ENCODE data around the gene ACTR2.

ACTR2 gene

GRCh38 chr2:65278531-65278981, 50.9 kb downstream of the ACTR2 start:
- Histone ChIP-seq H3K9ac (ENCODE audit: low read depth, low read length) (no peak overlapping the region), H3K9me3 (ENCODE audit: control insufficient read depth, insufficient read depth, low read length) (no peaks in the 10 kb centered on the region), H3K36me3 (ENCODE audit: insufficient read depth, low read length) (no peaks in the 10 kb centered on the region), H3K4me1 (ENCODE audit: insufficient read depth, low read length) (0 out of 2 replicates have a peak, but pooled peaks cover 4% of the 10 kb centered on the region)

DNA sequence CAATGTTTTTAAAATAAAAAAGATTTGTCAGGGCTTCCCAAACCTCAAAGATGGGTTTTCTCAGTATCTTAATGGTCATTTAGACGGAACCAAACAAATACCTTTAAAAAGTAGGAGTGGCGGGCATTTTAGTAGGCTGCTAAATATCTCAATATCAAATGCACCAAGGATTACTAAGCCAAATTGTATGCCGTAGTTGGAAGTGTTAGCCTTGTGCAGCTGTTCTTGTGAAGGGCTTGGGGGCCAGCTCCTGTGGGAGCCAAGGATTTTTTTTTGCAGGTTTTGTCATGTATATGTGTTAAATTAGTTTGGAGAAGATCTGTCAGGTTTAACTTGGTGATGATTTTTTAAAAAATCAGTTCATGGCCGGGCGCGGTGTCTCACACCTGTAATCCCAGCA, 52.1 kb downstream of the ACTR2 start:
- Histone ChIP-seq H3K36me3 (ENCODE audit: insufficient read depth, low read length) (no peaks in the 10 kb centered on the region), H3K4me1 (ENCODE audit: insufficient read depth, low read length) (0 out of 2 replicates have a peak, but pooled peaks cover 4% of the 10 kb centered on the region), H3K9me3 (ENCODE audit: control insufficient read depth, insufficient read depth, low read length) (no peaks in the 10 kb centered on the region), H3K9ac (ENCODE audit: low read depth, low read length) (no peak overlapping the region)

DNA sequence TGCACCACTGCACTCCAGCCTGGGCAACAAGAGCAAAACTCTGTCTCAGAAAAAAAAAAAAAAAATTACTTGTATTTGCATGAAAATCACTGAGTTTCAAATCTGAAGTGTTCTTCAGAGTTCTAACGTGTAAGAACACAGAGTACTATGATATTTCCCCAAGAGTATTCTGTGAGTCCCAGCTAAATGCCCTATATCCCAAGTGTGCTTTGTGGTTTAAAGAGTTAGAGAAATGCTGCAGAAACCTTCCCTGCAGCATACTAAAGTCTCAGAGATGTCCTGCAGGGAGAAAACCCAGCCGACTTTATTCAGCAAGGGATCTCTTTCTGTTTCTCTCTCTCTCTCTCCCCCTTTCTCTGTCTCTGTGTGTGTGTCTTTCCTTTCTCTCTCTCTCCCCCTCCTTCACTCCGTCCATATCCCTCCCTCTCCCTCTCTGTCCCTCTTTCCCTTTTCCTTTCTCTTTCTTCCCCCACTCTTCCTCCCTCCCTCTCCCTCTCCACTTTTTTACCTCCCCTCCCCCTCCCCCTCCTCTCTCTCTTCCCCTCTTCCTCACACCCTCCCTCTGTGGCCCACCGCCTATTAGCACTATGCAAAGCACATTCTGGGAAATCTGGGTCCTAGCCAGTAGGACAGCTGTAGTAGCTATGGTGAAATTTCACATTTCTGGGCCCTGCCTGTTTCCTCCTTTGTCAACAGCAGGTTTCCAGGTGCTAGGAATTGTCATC, 54.2 kb downstream of the ACTR2 start:
- Histone ChIP-seq H3K9ac (ENCODE audit: low read depth, low read length) (no peak overlapping the region), H3K9me3 (ENCODE audit: control insufficient read depth, insufficient read depth, low read length) (no peaks in the 10 kb centered on the region), H3K4me1 (ENCODE audit: insufficient read depth, low read length) (0 out of 2 replicates have a peak, but pooled peaks cover 4% of the 10 kb centered on the region), H3K36me3 (ENCODE audit: insufficient read depth, low read length) (no peaks in the 10 kb centered on the region)

- H3K4me1 ChIP-seq (ENCODE audit: insufficient read depth, low read length): 0 out of 2 replicates have a peak, but pooled peaks cover 4% of the 10 kb centered on the region
- H3K36me3 ChIP-seq (ENCODE audit: insufficient read depth, low read length): no peaks in the 10 kb centered on the region
- no peaks in the 10 kb centered on the region for H3K9me3 ChIP-seq (ENCODE audit: control insufficient read depth, insufficient read depth, low read length)
- no peak overlapping the region for H3K9ac ChIP-seq (ENCODE audit: low read depth, low read length)
Measured at GRCh38 chr2:65282477-65283053, 54.9 kb downstream of the ACTR2 start.

GRCh38 chr2:65287364-65287763, 59.7 kb downstream of the ACTR2 start:
- no peaks in the 10 kb centered on the region for H3K36me3 ChIP-seq (ENCODE audit: insufficient read depth, low read length)
- no peak overlapping the region for H3K9ac ChIP-seq (ENCODE audit: low read depth, low read length)
- H3K9me3 ChIP-seq (ENCODE audit: control insufficient read depth, insufficient read depth, low read length): no peaks in the 10 kb centered on the region
- 0 out of 2 replicates have a peak, but pooled peaks cover under 1% of the 10 kb centered on the region for H3K4me1 ChIP-seq (ENCODE audit: insufficient read depth, low read length)

- Histone ChIP-seq H3K4me1 (ENCODE audit: insufficient read depth, low read length) (peaks cover 12% of the 10 kb centered on the region; the same call in 1 of the 2 replicates), H3K36me3 (ENCODE audit: insufficient read depth, low read length) (no peaks in the 10 kb centered on the region), H3K9ac (ENCODE audit: low read depth, low read length) (no peak overlapping the region), H3K9me3 (ENCODE audit: control insufficient read depth, insufficient read depth, low read length) (no peaks in the 10 kb centered on the region)
Measured at GRCh38 chr2:65291216-65292105, 63.8 kb downstream of the ACTR2 start.

- no peak overlapping the region for H3K9ac ChIP-seq (ENCODE audit: low read depth, low read length)
- H3K9me3 ChIP-seq (ENCODE audit: control insufficient read depth, insufficient read depth, low read length): no peaks in the 10 kb centered on the region
- H3K36me3 ChIP-seq (ENCODE audit: insufficient read depth, low read length): no peaks in the 10 kb centered on the region
- peaks cover 12% of the 10 kb centered on the region; the same call in 1 of the 2 replicates for H3K4me1 ChIP-seq (ENCODE audit: insufficient read depth, low read length)
Measured at GRCh38 chr2:65292106-65292400, 64.4 kb downstream of the ACTR2 start.

DNA sequence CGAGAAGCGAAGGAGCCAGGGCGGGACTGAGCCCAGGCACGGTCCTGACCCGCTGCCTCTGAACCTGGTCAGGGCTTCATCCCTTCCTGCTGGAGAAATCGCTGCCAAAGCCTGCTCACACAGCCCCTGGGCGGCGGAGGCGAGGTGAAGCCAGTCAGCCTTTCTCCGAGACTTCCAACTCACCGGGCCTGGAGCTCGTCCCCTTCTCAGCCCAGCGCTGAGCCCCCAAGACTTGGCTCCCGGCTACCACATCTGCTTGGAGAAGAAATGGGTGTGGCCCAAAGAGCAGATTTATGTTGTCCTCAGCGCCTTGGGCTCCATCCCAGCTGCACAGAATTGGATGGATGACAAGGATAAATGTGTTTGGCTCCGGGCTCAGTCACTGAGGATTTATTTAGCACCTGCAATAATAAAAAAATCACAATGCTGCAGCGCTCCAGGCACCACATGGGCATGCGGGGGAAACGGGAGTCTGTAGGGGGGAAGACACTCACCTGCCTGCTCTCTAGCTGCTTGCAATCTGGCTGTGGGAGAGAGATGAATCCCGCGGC, 64.9 kb downstream of the ACTR2 start:
- H3K9ac ChIP-seq (ENCODE audit: low read depth, low read length): no peak overlapping the region

GRCh38 chr2:65293376-65293775, 65.7 kb downstream of the ACTR2 start:
- Histone ChIP-seq H3K9me3 (ENCODE audit: control insufficient read depth, insufficient read depth, low read length) (no peaks in the 10 kb centered on the region), H3K9ac (ENCODE audit: low read depth, low read length) (no peak overlapping the region), H3K4me1 (ENCODE audit: insufficient read depth, low read length) (peaks cover 12% of the 10 kb centered on the region; the same call in 1 of the 2 replicates)

More for the DNA sequence above, 64.9 kb downstream of the ACTR2 start:
- H3K4me1 ChIP-seq (ENCODE audit: insufficient read depth, low read length): peaks cover 12% of the 10 kb centered on the region; the same call in 1 of the 2 replicates
- H3K9me3 ChIP-seq (ENCODE audit: control insufficient read depth, insufficient read depth, low read length): no peaks in the 10 kb centered on the region
- H3K36me3 ChIP-seq (ENCODE audit: insufficient read depth, low read length): no peaks in the 10 kb centered on the region

DNA sequence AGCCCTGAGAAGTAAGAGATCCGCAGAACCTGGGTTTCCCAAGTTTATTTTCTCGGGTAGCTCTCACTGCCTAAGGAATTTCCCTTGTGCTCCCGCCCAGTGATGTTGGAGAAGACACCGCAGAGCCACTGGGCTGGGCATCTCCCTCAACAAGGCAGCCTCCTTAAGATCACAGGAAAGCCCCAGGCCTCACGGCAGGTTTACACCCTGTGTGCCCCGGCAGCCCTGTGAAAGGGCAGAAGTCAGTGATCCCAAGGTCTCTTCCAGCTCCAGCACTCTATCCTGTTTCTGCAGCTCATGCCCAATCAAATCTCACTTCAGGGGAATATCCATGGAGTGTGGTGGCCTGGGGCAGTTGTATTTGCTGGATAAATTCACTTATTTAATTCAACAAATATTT, 66.5 kb downstream of the ACTR2 start:
- peaks cover 12% of the 10 kb centered on the region; the same call in 1 of the 2 replicates for H3K4me1 ChIP-seq (ENCODE audit: insufficient read depth, low read length)
- no peaks in the 10 kb centered on the region for H3K36me3 ChIP-seq (ENCODE audit: insufficient read depth, low read length)
- H3K9me3 ChIP-seq (ENCODE audit: control insufficient read depth, insufficient read depth, low read length): no peaks in the 10 kb centered on the region
- H3K9ac ChIP-seq (ENCODE audit: low read depth, low read length): no peak overlapping the region

More at GRCh38 chr2:65293376-65293775, 65.7 kb downstream of the ACTR2 start:
- H3K36me3 ChIP-seq (ENCODE audit: insufficient read depth, low read length): no peaks in the 10 kb centered on the region

- Histone ChIP-seq H3K9ac (ENCODE audit: low read depth, low read length) (no peak overlapping the region), H3K36me3 (ENCODE audit: insufficient read depth, low read length) (no peaks in the 10 kb centered on the region), H3K4me1 (ENCODE audit: insufficient read depth, low read length) (peaks cover 16% of the 10 kb centered on the region), H3K9me3 (ENCODE audit: control insufficient read depth, insufficient read depth, low read length) (no peaks in the 10 kb centered on the region)
Measured at GRCh38 chr2:65294701-65295100, 67.1 kb downstream of the ACTR2 start.

- H3K4me1 ChIP-seq (ENCODE audit: insufficient read depth, low read length): peaks cover 35% of the 10 kb centered on the region
- no peak overlapping the region for H3K9ac ChIP-seq (ENCODE audit: low read depth, low read length)
- no peaks in the 10 kb centered on the region for H3K9me3 ChIP-seq (ENCODE audit: control insufficient read depth, insufficient read depth, low read length)
- no peaks in the 10 kb centered on the region for H3K36me3 ChIP-seq (ENCODE audit: insufficient read depth, low read length)
Measured at GRCh38 chr2:65296971-65297370, 69.3 kb downstream of the ACTR2 start.

- peaks cover 35% of the 10 kb centered on the region for H3K4me1 ChIP-seq (ENCODE audit: insufficient read depth, low read length)
Measured at GRCh38 chr2:65297544-65297943, 69.9 kb downstream of the ACTR2 start.

DNA sequence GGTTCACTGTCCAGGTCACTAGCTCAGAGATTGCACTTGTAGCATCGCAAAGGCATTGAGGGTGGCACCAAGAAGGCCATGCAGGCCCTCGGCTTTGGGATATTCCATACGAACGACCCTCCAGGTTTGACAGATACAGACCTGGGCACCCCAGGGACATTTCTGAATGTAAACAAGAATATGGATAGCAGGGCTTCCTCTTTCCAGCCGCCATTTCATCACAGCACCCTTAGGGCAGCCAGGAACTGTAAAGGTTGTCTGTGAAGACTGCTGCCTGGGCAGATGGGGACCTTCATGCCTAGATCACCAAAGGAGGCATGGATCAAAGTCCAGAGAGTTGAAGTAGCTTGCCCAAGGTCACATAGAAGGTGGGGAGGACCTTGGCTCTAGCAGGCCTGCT, 70.5 kb downstream of the ACTR2 start:
- no peaks in the 10 kb centered on the region for H3K9me3 ChIP-seq (ENCODE audit: control insufficient read depth, insufficient read depth, low read length)
- H3K9ac ChIP-seq (ENCODE audit: low read depth, low read length): no peak overlapping the region
- H3K4me1 ChIP-seq (ENCODE audit: insufficient read depth, low read length): peaks cover 35% of the 10 kb centered on the region
- no peaks in the 10 kb centered on the region for H3K36me3 ChIP-seq (ENCODE audit: insufficient read depth, low read length)

More at GRCh38 chr2:65297544-65297943, 69.9 kb downstream of the ACTR2 start:
- Histone ChIP-seq H3K36me3 (ENCODE audit: insufficient read depth, low read length) (no peaks in the 10 kb centered on the region), H3K9ac (ENCODE audit: low read depth, low read length) (no peak overlapping the region), H3K9me3 (ENCODE audit: control insufficient read depth, insufficient read depth, low read length) (no peaks in the 10 kb centered on the region)

Measured in ES-I3 (cell line).